Measurements from ENCODE around the gene GNB1L. TPM values are rescaled to one million over a fixed set of nuclear protein-coding genes. Genes with fewer than 3 reads are reported as not detected.

GNB1L gene
- total RNA-seq, 1 experiment from 2014 or later: 18.0 TPM

- Mint-ChIP-seq H3K36me3 (peaks cover 32% of the 10 kb centered on the region), H3K4me1 (peaks cover 9% of the 10 kb centered on the region), H3K27me3 (ENCODE audit: low read depth) (no peaks in the 10 kb centered on the region), H3K9me3 (peaks cover 9% of the 10 kb centered on the region), H3K27ac (no peak overlapping the region), H3K4me3 (no peak overlapping the region)
- ATAC-seq (no peak), DNase-seq (ENCODE audit: low spot score) (no peak)
- TF ChIP-seq ZNF317 (CRISPR knock-in tag; IDR thresholded peaks at IDR 0.05; ENCODE audit: borderline replicate concordance, low read depth) (no peak), ESRRA (CRISPR knock-in tag; IDR thresholded peaks at IDR 0.05; ENCODE audit: borderline replicate concordance) (no peak), ETV6 (CRISPR knock-in tag; IDR thresholded peaks at IDR 0.05) (no peak), NFYB (CRISPR knock-in tag; conservative IDR thresholded peaks at IDR 0.05; ENCODE audit: low read depth) (no peak), GRHL2 (CRISPR knock-in tag; IDR thresholded peaks at IDR 0.05; ENCODE audit: insufficient replicate concordance, severe bottlenecking) (no peak), ZNF423 (CRISPR knock-in tag; IDR thresholded peaks at IDR 0.05) (no peak), SMAD3 (CRISPR knock-in tag; IDR thresholded peaks at IDR 0.05; ENCODE audit: borderline replicate concordance) (no peak), NR3C1 (CRISPR knock-in tag; conservative IDR thresholded peaks at IDR 0.05; ENCODE audit: low read depth) (no peak), SOX15 (CRISPR knock-in tag; IDR thresholded peaks at IDR 0.05) (no peak), ZNF121 (CRISPR knock-in tag; IDR thresholded peaks at IDR 0.05) (no peak), ZNF281 (CRISPR knock-in tag; IDR thresholded peaks at IDR 0.05) (no peak), SP1 (CRISPR knock-in tag; conservative IDR thresholded peaks at IDR 0.05) (no peak)
- TF ChIP-seq, protein P1, sequence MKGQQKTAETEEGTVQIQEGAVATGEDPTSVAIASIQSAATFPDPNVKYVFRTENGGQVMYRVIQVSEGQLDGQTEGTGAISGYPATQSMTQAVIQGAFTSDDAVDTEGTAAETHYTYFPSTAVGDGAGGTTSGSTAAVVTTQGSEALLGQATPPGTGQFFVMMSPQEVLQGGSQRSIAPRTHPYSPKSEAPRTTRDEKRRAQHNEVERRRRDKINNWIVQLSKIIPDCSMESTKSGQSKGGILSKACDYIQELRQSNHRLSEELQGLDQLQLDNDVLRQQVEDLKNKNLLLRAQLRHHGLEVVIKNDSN (CRISPR knock-in tag; IDR thresholded peaks at IDR 0.05): no peak
- TF ChIP-seq, protein P2, sequence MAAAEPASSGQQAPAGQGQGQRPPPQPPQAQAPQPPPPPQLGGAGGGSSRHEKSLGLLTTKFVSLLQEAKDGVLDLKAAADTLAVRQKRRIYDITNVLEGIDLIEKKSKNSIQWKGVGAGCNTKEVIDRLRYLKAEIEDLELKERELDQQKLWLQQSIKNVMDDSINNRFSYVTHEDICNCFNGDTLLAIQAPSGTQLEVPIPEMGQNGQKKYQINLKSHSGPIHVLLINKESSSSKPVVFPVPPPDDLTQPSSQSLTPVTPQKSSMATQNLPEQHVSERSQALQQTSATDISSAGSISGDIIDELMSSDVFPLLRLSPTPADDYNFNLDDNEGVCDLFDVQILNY (CRISPR knock-in tag; IDR thresholded peaks at IDR 0.05): no peak
- TF ChIP-seq, protein P3, sequence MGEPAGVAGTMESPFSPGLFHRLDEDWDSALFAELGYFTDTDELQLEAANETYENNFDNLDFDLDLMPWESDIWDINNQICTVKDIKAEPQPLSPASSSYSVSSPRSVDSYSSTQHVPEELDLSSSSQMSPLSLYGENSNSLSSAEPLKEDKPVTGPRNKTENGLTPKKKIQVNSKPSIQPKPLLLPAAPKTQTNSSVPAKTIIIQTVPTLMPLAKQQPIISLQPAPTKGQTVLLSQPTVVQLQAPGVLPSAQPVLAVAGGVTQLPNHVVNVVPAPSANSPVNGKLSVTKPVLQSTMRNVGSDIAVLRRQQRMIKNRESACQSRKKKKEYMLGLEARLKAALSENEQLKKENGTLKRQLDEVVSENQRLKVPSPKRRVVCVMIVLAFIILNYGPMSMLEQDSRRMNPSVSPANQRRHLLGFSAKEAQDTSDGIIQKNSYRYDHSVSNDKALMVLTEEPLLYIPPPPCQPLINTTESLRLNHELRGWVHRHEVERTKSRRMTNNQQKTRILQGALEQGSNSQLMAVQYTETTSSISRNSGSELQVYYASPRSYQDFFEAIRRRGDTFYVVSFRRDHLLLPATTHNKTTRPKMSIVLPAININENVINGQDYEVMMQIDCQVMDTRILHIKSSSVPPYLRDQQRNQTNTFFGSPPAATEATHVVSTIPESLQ (CRISPR knock-in tag; IDR thresholded peaks at IDR 0.05): no peak
- TF ChIP-seq, protein P4, sequence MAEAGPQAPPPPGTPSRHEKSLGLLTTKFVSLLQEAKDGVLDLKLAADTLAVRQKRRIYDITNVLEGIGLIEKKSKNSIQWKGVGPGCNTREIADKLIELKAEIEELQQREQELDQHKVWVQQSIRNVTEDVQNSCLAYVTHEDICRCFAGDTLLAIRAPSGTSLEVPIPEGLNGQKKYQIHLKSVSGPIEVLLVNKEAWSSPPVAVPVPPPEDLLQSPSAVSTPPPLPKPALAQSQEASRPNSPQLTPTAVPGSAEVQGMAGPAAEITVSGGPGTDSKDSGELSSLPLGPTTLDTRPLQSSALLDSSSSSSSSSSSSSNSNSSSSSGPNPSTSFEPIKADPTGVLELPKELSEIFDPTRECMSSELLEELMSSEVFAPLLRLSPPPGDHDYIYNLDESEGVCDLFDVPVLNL (CRISPR knock-in tag; IDR thresholded peaks at IDR 0.05; ENCODE audit: borderline replicate concordance, low read depth): no peak
- ChIA-PET CTCF (interaction anchor here (0.6 kb wide), 1 partner anchor 22 kb away, joined by 3 read pairs; no protein-coding TSS in a partner anchor), POLR2A (no interaction called here)
Measured at GRCh38 chr22:19847345-19847632, 7.4 kb downstream of the GNB1L start.

- peaks cover 9% of the 10 kb centered on the region for H3K9me3 Mint-ChIP-seq
- peaks cover 28% of the 10 kb centered on the region for H3K36me3 Mint-ChIP-seq
- ATAC-seq (no peak), DNase-seq (ENCODE audit: low spot score) (no peak)
- no peak for TF ChIP-seq JAZF1 (CRISPR knock-in tag; IDR thresholded peaks at IDR 0.05)
- TF ChIP-seq HMGA2 (CRISPR knock-in tag; IDR thresholded peaks at IDR 0.05): no peak
- TF ChIP-seq MYBL2 (CRISPR knock-in tag; IDR thresholded peaks at IDR 0.05): no peak
- no peak for TF ChIP-seq ESRRA (CRISPR knock-in tag; IDR thresholded peaks at IDR 0.05; ENCODE audit: borderline replicate concordance)
- no peak for TF ChIP-seq ARID4B (CRISPR knock-in tag; IDR thresholded peaks at IDR 0.05; ENCODE audit: borderline replicate concordance)
- H3K4me3 Mint-ChIP-seq: no peak overlapping the region
- peaks cover 9% of the 10 kb centered on the region for H3K4me1 Mint-ChIP-seq
- CTCF ChIA-PET: interaction anchor here (0.6 kb wide), 1 partner anchor 22 kb away, joined by 3 read pairs; no protein-coding TSS in a partner anchor
- H3K27ac Mint-ChIP-seq: no peak overlapping the region
- POLR2A ChIA-PET: no interaction called here
- H3K27me3 Mint-ChIP-seq (ENCODE audit: low read depth): no peaks in the 10 kb centered on the region
Measured at GRCh38 chr22:19846620-19847344, 7.9 kb downstream of the GNB1L start.

All from WTC11 (cell line).